ENCODE results near the gene SEPTIN8. TPM values are rescaled to one million over a fixed set of nuclear protein-coding genes. Genes with fewer than 3 reads are reported as not detected.

The SEPTIN8 gene
- total RNA-seq, 2 experiments from 2014 or later: 10.6 to 15.5 TPM

DNA sequence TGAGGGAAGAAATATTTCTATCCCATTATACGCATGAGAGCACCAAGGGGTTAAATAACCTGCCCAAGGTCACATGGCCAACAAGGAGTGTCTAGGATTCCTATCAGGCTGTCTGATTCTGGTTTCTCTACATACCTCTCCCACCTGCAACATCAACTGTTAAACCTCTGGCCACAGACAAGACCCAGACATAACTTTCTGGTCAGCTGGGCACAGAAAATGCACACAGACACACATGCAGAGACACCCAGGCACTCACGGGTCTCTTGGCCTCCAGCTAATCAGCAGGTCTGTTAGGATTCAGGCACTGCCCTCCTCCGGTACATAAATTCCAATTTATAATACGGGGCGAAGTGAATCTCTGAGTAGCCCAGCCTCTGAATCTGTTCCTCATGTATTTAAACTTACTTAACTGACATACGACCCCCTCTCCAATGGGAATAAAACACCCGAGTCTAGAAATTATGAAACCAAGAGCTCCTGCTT lies 1.5 kb downstream of the SEPTIN8 start:
- Histone ChIP-seq H3K79me2 (ENCODE audit: insufficient read depth, low read depth, low read length) (no peaks in the 10 kb centered on the region), H4K20me1 (ENCODE audit: insufficient read depth, low read length) (no peaks in the 10 kb centered on the region), H3K4me3 (ENCODE audit: low read depth, low read length, poor library complexity, severe bottlenecking) (no peak overlapping the region), H3K27ac (ENCODE audit: low read depth, low read length, poor library complexity, severe bottlenecking) (no peak overlapping the region), H3K9me2 (ENCODE audit: insufficient read depth, low read length) (no peaks in the 10 kb centered on the region), H3K9me3 (ENCODE audit: low read length) (no peaks in the 10 kb centered on the region), H3K36me3 (ENCODE audit: insufficient read depth, low read length) (no peaks in the 10 kb centered on the region), H3K4me2 (ENCODE audit: low read length) (no peak overlapping the region), H3K4me1 (ENCODE audit: insufficient read depth, low read length, poor library complexity, severe bottlenecking) (peaks cover 7% of the 10 kb centered on the region), H2AFZ (ENCODE audit: low read length) (no peak overlapping the region)
- ChIA-PET POLR2A (no interaction called here), CTCF (ENCODE audit: unreplicated experiment) (no interaction called here)
- TF ChIP-seq EZH2phosphoT487 (IDR thresholded peaks at IDR 0.05; ENCODE audit: borderline replicate concordance, low read depth, low read length): no peak
- no peak for TF ChIP-seq CTCF (conservative IDR thresholded peaks at IDR 0.05; ENCODE audit: low read length)
- intact Hi-C loops (cut with micrococcal nuclease; ENCODE audit: unreplicated experiment): no loop called here
- no TSS peak for BruUV-seq (replicated peaks)
- no peak for DNase-seq (ENCODE audit: low spot score)

DNA sequence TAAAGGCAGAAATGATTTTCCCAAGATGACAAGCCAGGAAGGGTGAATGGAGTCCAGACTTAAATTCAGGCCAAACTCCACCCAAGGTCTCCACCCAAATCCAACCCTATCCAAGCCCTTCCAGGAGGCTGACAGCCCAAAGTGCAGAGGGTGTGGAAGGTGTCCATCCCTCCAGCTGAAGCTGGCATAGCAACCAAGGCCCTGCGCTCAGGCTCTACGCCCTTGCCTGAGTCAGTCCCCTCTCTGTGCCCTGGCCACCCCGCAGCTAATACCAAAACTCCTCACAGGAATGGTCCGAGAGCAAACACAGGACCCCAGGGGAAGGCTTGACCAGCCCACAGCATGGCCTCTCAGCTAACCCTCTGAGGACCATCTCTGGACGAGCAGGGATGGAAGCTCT lies 2.1 kb downstream of the SEPTIN8 start:
- BruUV-seq (replicated peaks): no TSS peak
- no peaks in the 10 kb centered on the region for H3K9me2 ChIP-seq (ENCODE audit: insufficient read depth, low read length)
- no peak overlapping the region for H3K27ac ChIP-seq (ENCODE audit: low read depth, low read length, poor library complexity, severe bottlenecking)
- intact Hi-C loops (cut with micrococcal nuclease; ENCODE audit: unreplicated experiment): no loop called here
- H3K4me1 ChIP-seq (ENCODE audit: insufficient read depth, low read length, poor library complexity, severe bottlenecking): peaks cover 7% of the 10 kb centered on the region
- H3K79me2 ChIP-seq (ENCODE audit: insufficient read depth, low read depth, low read length): no peaks in the 10 kb centered on the region
- H4K20me1 ChIP-seq (ENCODE audit: insufficient read depth, low read length): no peaks in the 10 kb centered on the region
- H3K4me3 ChIP-seq (ENCODE audit: low read depth, low read length, poor library complexity, severe bottlenecking): no peak overlapping the region
- ChIA-PET POLR2A (no interaction called here), CTCF (ENCODE audit: unreplicated experiment) (no interaction called here)
- H3K4me2 ChIP-seq (ENCODE audit: low read length): no peak overlapping the region
- no peak for DNase-seq (ENCODE audit: low spot score)
- H2AFZ ChIP-seq (ENCODE audit: low read length): no peak overlapping the region
- H3K9me3 ChIP-seq (ENCODE audit: low read length): no peaks in the 10 kb centered on the region
- TF ChIP-seq EZH2phosphoT487 (IDR thresholded peaks at IDR 0.05; ENCODE audit: borderline replicate concordance, low read depth, low read length): no peak
- no peak for TF ChIP-seq CTCF (conservative IDR thresholded peaks at IDR 0.05; ENCODE audit: low read length)
- H3K36me3 ChIP-seq (ENCODE audit: insufficient read depth, low read length): no peaks in the 10 kb centered on the region

- Histone ChIP-seq H3K4me2 (ENCODE audit: low read length) (no peak overlapping the region; the same call in 1 of the 2 replicates), H3K9me3 (ENCODE audit: low read length) (no peaks in the 10 kb centered on the region), H3K4me3 (ENCODE audit: low read depth, low read length, poor library complexity, severe bottlenecking) (no peak overlapping the region), H3K36me3 (ENCODE audit: insufficient read depth, low read length) (no peaks in the 10 kb centered on the region), H2AFZ (ENCODE audit: low read length) (no peak overlapping the region), H3K27ac (ENCODE audit: low read depth, low read length, poor library complexity, severe bottlenecking) (no peak overlapping the region), H3K9me2 (ENCODE audit: insufficient read depth, low read length) (no peaks in the 10 kb centered on the region), H3K4me1 (ENCODE audit: insufficient read depth, low read length, poor library complexity, severe bottlenecking) (peaks cover 7% of the 10 kb centered on the region), H4K20me1 (ENCODE audit: insufficient read depth, low read length) (no peaks in the 10 kb centered on the region), H3K79me2 (ENCODE audit: insufficient read depth, low read depth, low read length) (no peaks in the 10 kb centered on the region)
- BruUV-seq (replicated peaks): no TSS peak
- POLR2A ChIA-PET: interaction anchor here (1.0 kb wide), 1 partner anchor 37 kb away, joined by 4 read pairs; no protein-coding TSS in a partner anchor
- intact Hi-C loops (cut with micrococcal nuclease; ENCODE audit: unreplicated experiment): no loop called here
- no peak for DNase-seq (ENCODE audit: low spot score)
- TF ChIP-seq CTCF (conservative IDR thresholded peaks at IDR 0.05; ENCODE audit: low read length) (no peak), EZH2phosphoT487 (IDR thresholded peaks at IDR 0.05; ENCODE audit: borderline replicate concordance, low read depth, low read length) (no peak)
- CTCF ChIA-PET (ENCODE audit: unreplicated experiment): no interaction called here
Observed at GRCh38 chr5:132774406-132774805, 2.6 kb downstream of the SEPTIN8 start.
